Body of pancreas (tissue), 4 donors: ENCODE measurements around the gene ACP3.

ENCODE experiments used
- CTCF ChIP-seq, 7 experiments: fragments of 450-650 bp in 4 of 7; fragments of 200-600 bp in 3 of 7; sonication (generic) in 3 of 7; IDR thresholded peaks; one replicate each; pipeline ENCODE4 v1.5.1; 2016 to 2019; ENCODE audit warnings: antibody characterized with exemption in 7 of 7
- POLR2A ChIP-seq, 3 donors: fragments of 450-650 bp; IDR thresholded peaks; one replicate each; pipeline ENCODE4 v1.6.1; 2016; ENCODE audit warnings: antibody characterized with exemption in 3 of 3, mild to moderate bottlenecking in 2 of 3

GRCh38 chr3:132351222-132351806 lies 34.1 kb downstream of the ACP3 start:
- TF ChIP-seq CTCF (IDR thresholded peaks at IDR 0.05) (no peak), POLR2A (IDR thresholded peaks at IDR 0.05) (no peak)
